ENCODE results near the gene IP6K2.

The IP6K2 gene

GRCh38 chr3:48656841-48657281, 60.2 kb downstream of the IP6K2 start:
- DNase-seq (ENCODE audit: low read depth, low spot score) = no peak
- TF ChIP-seq CTCF (IDR thresholded peaks at IDR 0.05; ENCODE audit: insufficient read depth, low read length, missing control alignments) = no peak
- POLR2A ChIA-PET = no interaction called here
- CTCF ChIA-PET = interaction anchor here (0.8 to 1.9 kb wide), 7 partner anchors 15 to 475 kb away, joined by 3 to 5 read pairs (median 3); no protein-coding TSS in a partner anchor
- H3K4me3 ChIP-seq (ENCODE audit: low read depth, low read length) = no peak overlapping the region; the same call in 1 of the 2 replicates

GRCh38 chr3:48656061-48656840, 60.8 kb downstream of the IP6K2 start:
- H3K4me3 ChIP-seq (ENCODE audit: low read depth, low read length) = peak overlapping the region; percentile 46
- POLR2A ChIA-PET = no interaction called here
- CTCF ChIA-PET = interaction anchor here (0.8 to 1.9 kb wide), 9 partner anchors 10 to 474 kb away, joined by 3 to 5 read pairs (median 3); no protein-coding TSS in a partner anchor
- DNase-seq (ENCODE audit: low read depth, low spot score) = no peak
- peak; percentile 76 for TF ChIP-seq CTCF (IDR thresholded peaks at IDR 0.05; ENCODE audit: insufficient read depth, low read length, missing control alignments)

GRCh38 chr3:48655606-48656005, 61.4 kb downstream of the IP6K2 start:
- CTCF ChIA-PET = interaction anchor here (0.9 to 1.8 kb wide), 4 partner anchors 9 to 98 kb away, joined by 3 to 5 read pairs (median 3); no protein-coding TSS in a partner anchor
- no peak for TF ChIP-seq CTCF (IDR thresholded peaks at IDR 0.05; ENCODE audit: insufficient read depth, low read length, missing control alignments)
- peak overlapping the region; percentile 46 for H3K4me3 ChIP-seq (ENCODE audit: low read depth, low read length)
- POLR2A ChIA-PET = no interaction called here
- no peak for DNase-seq (ENCODE audit: low read depth, low spot score)

- CTCF ChIA-PET = interaction anchor here (1.0 to 7.0 kb wide), 6 partner anchors 8 to 191 kb away, joined by 3 to 50 read pairs (median 3); partner anchors contain the start of genes NCKIPSD and SLC26A6
- H3K4me3 ChIP-seq (ENCODE audit: low read depth, low read length) = no peak overlapping the region
- POLR2A ChIA-PET = no interaction called here
These were observed 62.0 kb downstream of the IP6K2 start for GRCh38 chr3:48655063-48655462.

GRCh38 chr3:48652923-48653715, 63.9 kb downstream of the IP6K2 start:
- TF ChIP-seq CTCF (IDR thresholded peaks at IDR 0.05; ENCODE audit: insufficient read depth, low read length, missing control alignments) = no peak
- POLR2A ChIA-PET = interaction anchor here (1.4 kb wide), 1 partner anchor 10 kb away, joined by 5 read pairs; the partner anchor contains the start of gene CELSR3
- CTCF ChIA-PET = interaction anchor here (1.0 to 7.0 kb wide), 4 partner anchors 16 to 252 kb away, joined by 3 to 50 read pairs (median 4); partner anchors contain the start of gene SLC26A6
- no peak for DNase-seq (ENCODE audit: low read depth, low spot score)
- H3K4me3 ChIP-seq (ENCODE audit: low read depth, low read length) = no peak overlapping the region

More at GRCh38 chr3:48655063-48655462, 62.0 kb downstream of the IP6K2 start:
- no peak for TF ChIP-seq CTCF (IDR thresholded peaks at IDR 0.05; ENCODE audit: insufficient read depth, low read length, missing control alignments)
- no peak for DNase-seq (ENCODE audit: low read depth, low spot score)

Measured in AG04449 (cell line).